GM18907 (cell line): ENCODE measurements around the gene IL1R2.
"Not testable (repeated sequence)": the region's sequence is repeated elsewhere in the genome, so short reads cannot be mapped to it uniquely, and the experiment has no call there.

Experiments
- ATAC-seq: cut with Tn5 transposase; IDR thresholded peaks from one replicate; pipeline ENCODE4 v1.9.1; 2021; ENCODE audit warnings: mild to moderate bottlenecking, moderate library complexity; ENCODE audit not compliant: unreplicated experiment

IL1R2 gene

DNA sequence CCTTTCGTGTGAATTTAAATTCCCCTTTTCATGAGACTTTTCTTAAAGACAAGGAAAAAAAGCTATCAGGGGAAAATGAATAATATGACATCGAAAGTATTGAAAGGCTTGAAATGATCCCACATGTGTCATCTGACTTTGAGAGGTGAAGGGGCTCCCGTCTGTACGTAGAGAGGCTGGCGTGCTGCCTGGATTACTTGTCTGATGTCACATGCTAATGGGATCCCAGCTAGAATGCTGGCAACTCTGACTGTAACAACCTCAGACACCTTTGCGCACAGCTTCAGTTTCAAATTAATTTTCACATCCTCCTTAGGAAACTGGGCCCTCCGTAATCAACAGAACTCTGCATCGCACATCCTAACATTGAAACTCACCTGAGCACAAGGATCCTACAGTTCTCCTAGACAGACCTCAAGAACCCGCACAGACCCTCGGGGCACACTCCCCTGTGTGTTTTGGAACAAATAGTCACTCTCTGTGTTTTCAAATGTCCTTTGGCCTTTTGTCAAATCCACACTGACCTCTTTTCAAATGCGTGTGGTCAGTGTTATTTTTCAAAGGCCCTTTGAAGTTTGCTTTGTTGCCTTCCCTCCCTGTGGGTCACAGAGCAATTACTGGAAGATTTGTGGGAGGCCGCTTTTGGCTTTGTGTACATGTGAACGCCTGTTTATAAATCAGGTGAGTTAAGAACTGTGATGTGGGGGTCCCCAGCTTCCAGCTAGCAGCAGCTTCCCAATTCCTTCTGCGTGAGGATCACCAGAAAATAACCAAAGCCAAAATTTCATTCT is 65.9 kb downstream of the IL1R2 start:
- ATAC-seq: no peak

DNA sequence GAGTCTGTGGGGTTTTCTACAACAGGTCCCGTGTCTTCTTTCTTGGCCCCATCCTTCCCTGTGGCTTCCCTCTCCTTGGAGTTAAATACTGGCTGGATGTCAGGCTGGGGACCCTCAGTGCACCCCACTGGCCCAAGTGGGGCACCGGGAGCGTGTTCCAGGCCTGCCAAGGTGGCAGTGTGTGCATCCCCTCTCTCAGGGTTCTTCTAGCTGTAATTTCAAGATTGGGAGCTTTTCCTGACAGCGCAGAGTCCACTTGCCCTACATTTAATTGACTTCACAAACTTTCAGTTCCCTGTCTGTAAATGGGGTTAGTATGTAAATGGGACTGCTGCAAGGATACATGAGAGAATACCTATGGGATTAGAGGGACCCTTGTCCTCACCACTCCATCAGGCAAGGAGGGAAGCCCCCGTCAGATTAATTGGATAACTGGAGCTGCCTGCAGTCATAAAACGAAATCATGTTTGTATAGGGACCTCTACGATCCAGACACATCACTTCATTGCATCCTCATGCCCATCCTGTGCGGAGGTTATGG is 66.6 kb downstream of the IL1R2 start:
- ATAC-seq: no peak

DNA sequence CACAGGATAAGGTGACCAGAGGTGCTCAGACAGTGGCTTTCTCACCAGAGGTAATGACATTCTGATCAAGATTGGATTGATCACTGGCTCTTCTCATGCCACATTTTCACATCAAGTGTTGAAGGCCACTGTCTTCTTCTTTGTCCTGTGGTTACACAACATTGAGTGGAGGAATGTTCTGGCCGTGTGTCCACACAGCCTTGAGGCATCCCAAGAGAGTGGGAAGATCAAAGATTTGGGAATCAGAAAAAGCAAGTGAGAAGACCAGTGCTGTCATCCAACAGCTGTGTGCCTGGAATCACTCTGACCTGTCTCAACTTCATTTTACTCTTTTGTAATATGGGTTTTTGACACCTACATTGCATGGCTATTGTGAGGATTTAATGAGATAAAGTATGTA is 67.4 kb downstream of the IL1R2 start:
- ATAC-seq: no peak

DNA sequence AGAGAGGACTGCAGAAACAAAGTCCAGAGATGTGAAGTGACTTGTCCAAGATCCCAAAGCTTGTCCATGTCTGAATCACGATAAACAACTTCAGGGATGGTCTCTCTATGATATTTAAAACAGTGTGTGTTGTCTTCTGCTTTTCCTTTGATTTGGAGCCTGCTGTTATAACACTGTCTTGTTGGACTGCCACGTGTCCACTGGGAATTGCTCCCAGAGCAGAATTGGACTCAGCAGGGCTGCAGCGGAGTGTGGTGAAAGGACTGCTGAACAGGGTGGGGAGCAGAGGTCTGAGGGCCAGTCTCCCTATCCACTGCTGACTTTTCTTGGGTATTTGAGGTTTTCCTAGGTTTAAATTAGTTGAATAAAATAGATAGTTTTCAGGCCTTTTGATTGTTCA is 68.3 kb downstream of the IL1R2 start:
- no peak for ATAC-seq

DNA sequence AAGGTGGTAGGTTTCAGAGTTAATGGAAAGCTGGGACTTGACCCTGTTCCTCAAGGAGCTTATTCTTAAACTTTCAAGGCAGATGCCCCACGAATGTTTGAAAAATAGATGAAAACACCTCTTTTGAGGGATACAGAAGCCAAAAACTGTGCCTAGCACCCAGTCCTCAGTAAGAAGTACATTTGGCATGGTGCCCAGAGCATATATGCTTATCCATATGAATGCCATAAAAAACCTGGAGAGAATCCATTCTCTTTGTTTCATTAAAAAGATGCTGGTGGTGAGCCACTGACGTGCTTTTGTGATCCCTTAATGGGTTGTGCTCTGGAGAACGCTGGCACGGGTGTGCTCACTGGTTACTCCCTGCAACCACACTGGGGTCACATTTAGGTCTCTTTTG is 69.0 kb downstream of the IL1R2 start:
- ATAC-seq: no peak

GRCh38 chr2:102061286-102061699 is 69.5 kb downstream of the IL1R2 start:
- no peak for ATAC-seq

DNA sequence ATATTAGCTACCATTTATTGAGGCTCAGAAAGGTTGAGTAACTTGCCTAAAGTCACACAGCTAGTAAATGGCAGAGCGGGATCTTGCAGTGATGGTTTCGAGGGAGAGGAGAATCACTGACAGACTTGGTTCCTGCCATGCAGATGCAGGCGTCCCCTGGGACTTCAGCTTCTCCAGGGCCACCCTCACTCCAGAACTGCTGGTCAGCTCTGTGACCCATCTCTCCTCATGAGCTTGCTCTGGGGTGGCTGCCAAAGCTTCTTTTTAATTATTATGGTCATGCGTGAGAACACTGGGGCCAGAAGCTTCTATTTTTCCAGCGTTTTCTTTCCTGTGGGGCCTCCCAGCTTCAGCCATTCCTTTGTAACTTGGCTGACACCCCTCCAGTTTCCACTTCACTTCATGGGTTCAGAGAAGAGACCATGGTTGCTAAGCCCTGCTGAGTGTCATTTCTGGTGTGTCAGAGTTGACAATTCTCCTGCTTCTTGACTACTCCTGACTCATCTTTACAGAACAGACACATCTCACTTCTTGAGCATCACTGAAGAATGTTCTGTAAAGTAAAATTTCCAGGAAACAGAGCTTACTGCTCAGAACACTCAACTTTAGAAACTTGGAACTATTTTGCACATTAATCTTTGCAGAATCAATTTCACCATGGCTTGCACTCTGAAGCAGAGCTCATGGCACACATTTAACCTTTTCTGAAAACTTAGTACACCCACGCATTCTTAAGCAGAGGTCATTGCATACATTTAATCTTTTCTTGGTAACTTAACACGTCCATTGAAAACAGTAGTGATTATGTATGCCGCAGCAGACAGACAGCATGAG is 70.4 kb downstream of the IL1R2 start:
- no peak for ATAC-seq

DNA sequence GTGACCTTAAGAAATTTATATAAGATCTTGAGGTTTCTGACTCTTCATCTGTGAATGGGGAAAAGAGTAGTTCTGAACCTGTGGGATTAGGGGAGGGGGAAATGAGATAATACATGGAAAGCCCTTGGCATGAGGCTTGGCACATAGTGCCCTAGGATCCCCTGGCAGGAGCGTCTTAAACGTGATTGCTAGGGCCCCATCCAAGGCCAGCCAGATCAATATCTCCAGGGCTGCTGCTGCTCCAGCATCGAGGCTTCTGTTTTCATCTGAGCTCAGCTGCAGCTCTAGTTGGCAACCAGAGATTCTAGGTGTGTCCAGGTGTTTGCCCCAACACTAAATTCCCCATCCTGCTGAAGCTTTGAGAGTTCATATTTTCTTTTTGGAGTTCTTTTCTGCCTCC is 71.0 kb downstream of the IL1R2 start:
- ATAC-seq: no peak

DNA sequence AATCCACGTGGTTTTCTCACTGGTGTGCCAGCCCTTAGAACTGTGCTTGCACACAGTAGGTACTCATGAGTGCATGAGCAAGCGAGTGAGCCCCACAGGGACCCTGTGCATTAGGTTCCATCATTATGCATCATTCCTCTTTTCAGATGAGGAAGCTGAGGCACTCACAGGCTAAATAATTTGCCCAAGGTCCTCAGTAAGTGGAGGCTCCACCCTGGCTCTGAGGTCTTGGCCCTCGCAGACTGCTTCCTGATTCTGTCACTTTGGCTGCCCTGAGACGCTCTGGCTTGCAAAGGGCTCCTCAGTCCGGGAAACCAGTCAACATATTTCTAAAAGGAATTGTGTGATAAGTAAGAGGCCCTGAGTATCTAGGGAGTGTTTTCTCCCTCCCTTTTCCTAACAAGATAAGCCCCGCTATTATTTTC is 71.7 kb downstream of the IL1R2 start:
- no peak for ATAC-seq

DNA sequence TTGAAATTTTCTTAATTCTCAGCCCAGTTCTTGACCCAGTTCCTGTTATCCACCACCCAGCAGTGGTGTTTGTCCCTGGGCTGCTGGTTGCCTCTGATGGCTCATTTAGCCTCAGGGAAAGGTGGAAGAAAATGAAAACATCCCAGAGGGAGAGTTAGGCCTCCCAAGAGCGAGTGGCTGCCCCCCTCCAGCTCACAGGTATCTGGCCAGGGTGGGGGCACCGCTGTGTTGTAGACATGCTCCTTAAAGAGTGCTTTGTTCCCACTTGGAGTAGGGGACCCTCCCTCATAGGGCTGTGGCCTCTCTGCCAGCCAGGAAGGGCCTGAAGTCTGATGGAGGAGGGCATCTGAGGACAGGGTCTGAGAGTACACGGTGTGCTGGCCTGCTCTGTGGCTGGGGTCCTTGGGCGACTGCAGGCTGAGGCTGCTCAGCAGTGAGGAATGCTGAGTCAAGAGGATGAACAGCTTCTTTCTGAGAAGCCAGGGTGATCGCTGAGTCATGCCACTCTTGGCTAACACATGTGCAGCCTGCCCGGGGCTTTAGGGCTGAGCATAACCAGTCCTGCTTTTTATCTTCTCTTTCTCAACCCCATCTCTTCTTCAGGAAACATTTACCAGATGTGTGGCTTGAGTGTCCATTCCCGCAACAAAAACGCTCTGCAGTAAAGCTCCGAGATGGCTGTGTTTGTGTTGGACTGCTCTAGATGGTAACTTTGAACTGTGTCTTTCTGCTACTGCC is 72.3 kb downstream of the IL1R2 start:
- ATAC-seq: no peak

GRCh38 chr2:102064679-102065674 is 73.2 kb downstream of the IL1R2 start:
- ATAC-seq: no peak

DNA sequence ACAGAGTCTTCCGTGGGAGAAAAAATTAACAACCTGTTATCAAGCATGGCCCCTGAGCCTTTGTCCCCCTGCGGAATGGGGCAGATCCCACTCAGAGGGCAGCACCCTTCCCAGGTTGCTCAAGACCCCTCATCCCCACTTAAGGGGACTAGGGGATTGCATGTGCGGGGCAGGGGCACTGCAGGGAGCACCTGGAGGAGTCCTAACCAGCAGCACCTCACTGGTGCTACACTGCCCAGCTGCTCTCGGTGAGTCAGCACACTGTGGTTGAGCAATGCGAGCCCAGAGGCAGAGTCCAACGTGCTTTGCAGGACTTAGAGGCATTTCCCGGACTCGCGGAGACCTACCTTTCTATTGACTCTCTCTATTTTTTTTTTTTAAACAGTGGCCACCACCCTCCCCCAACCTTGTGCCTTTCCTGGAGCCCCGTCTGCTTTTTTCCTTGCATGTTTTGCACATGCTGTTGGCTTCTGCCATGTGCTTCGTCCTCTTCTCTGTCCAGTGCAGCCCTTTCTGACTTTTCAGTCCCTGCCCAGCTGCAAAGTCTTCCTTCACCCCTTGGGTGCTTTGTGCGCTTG is 74.0 kb downstream of the IL1R2 start:
- ATAC-seq: no peak

DNA sequence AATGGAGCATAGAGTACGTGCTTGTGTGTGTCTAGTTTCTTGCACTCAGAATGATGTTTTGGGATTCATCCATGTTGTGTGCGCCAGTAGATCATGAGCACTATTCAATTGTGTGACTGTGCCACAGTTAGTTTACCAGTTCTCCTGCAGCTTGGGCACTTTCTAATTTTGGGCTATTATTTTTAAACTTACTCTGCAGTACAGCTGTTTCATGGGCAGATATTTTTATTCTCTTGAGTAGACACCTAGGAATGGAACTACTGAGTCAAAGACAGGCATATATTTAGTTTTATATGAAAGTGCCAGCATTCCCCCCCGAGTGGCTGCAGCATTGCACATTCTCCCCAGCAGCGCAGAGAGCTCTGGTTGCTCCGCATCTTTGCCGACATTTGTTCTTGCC is 74.8 kb downstream of the IL1R2 start:
- no peak for ATAC-seq

- not testable (repeated sequence) for ATAC-seq
Observed at GRCh38 chr2:102068126-102068525, 76.4 kb downstream of the IL1R2 start.

DNA sequence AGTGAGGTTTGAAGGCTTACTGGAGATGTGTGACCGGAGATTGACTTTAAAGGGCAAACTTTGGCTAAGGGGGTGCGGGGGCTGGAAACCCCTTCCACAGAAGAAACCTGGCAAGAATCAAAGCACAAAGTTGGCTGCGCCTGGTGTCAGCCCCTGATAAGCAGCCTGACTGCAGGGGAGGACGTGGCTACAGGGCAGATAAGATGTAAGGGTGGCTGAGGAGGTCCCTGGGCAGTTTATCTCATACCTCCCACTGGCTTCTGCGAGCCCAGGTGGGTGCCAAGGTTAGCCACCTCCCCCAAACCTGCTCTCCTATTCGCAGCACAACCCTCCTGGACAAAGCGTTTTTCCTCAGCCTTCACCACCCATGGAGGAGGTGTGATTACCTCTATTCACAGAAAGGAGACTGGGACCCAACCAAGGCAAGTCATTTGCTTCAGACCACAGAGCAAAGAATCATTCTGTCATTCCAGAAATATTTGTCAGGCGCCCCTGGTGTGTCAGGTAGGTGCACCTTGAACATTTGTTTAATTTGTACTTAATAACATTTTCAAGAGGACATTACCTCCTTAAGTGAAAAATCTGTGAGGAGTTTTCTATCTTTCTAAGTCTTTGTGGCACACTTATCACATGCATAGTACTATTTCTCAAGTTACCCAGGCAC is 77.7 kb downstream of the IL1R2 start:
- no peak for ATAC-seq

DNA sequence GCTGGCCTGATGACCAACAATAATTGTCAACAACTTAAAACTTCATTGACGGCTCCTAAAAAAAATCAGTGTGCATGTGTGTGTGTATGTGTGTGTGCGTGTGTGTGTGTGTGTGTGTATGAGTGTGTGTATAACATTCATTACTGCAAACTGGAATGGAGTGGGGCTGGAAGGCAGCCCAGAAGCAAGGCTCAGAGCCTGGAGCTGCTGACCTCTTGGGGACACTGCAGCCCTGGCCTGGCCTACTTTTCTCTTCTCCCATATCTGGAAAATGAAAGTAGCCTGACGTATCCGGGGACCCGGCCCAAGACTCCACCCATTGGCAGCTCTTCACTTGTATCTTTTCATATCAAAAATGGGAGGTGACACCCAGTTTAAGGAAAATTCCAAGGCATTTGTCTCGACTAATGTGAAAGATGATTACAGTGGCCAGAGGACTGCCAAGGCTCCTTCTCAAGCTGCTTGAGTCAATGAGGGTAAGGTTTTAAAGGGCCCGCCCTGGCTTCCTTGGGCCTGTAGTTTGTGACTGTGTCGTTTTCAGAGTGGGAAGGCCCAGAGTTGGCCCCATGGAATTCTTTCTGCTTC is 78.4 kb downstream of the IL1R2 start:
- ATAC-seq: no peak

DNA sequence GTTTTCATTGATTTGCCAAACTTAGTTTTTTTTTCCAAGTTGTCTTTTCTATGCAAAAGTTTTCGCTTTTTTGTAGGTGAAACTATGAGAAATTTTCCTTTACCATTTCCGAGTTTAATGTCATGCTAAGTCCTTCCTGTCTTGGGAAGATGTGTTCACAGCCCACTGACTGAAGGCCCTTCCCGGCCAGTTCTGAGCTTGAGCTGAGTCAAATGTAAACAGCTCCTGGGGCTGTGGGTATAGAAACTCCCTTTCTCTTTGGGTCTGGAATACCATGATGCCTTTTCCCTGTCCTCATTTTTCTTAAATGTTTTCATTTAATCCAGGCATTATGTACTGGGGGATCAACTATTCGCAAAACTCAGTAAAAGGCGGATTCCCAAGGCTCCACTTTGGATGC is 81.0 kb downstream of the IL1R2 start:
- no peak for ATAC-seq

GRCh38 chr2:102073168-102073724 is 81.5 kb downstream of the IL1R2 start:
- no peak for ATAC-seq
